ENCODE measurements around the gene SENP5. TPM values are rescaled to one million over a fixed set of nuclear protein-coding genes. Genes with fewer than 3 reads are reported as not detected.
"Not testable (repeated sequence)": the region's sequence is repeated elsewhere in the genome, so short reads cannot be mapped to it uniquely, and the experiment has no call there.

SENP5 gene
- polyA plus RNA-seq, 6 donors from 2014 or later = 4.3 to 15.4 (median 13.4) TPM

GRCh38 chr3:196938124-196938523, 70.4 kb downstream of the SENP5 start:
- ATAC-seq (ENCODE audit: low read depth in 2 of 2) (no peak), DNase-seq (no peak)
- Mint-ChIP-seq H3K9me3 (peaks cover 0 to 1% (median 0%) of the 10 kb centered on the region in 7 donors), H3K4me3 (peak overlapping the region in 2 of 8 donors; percentile 15 to 29), H3K27ac (no peak overlapping the region), H3K4me1 (peaks cover 21 to 39% (median 30%) of the 10 kb centered on the region in 3 donors), H3K27me3 (no peaks in the 10 kb centered on the region), H3K36me3 (peaks cover 0 to 27% of the 10 kb centered on the region in 2 donors)

GRCh38 chr3:196938576-196938975, 70.9 kb downstream of the SENP5 start:
- Mint-ChIP-seq H3K27ac (peak overlapping the region in 1 of 6 donors; percentile 98), H3K9me3 (peaks cover 0 to 1% (median 0%) of the 10 kb centered on the region in 7 donors), H3K27me3 (no peaks in the 10 kb centered on the region), H3K4me1 (peaks cover 26 to 43% (median 34%) of the 10 kb centered on the region in 3 donors), H3K4me3 (no peak overlapping the region), H3K36me3 (peaks cover 0 to 27% of the 10 kb centered on the region in 2 donors)
- DNase-seq (no peak), ATAC-seq (ENCODE audit: low read depth in 2 of 2) (no peak)

GRCh38 chr3:196941729-196942225, 74.1 kb downstream of the SENP5 start:
- ATAC-seq (ENCODE audit: low read depth in 2 of 2) (peak; percentile 34 to 39), DNase-seq (peak; percentile 53)
- Mint-ChIP-seq H3K27me3 (no peaks in the 10 kb centered on the region), H3K9me3 (peaks cover 0 to 1% (median 0%) of the 10 kb centered on the region in 7 donors), H3K4me1 (peaks cover 40 to 61% (median 54%) of the 10 kb centered on the region in 3 donors), H3K27ac (peak overlapping the region; percentile 96 to 99 (median 98)), H3K4me3 (peak overlapping the region; percentile 94 to 100 (median 98)), H3K36me3 (peaks cover 0 to 12% of the 10 kb centered on the region in 2 donors)

GRCh38 chr3:196942226-196942914, 74.7 kb downstream of the SENP5 start, which contains the start of gene NCBP2:
Gene NCBP2, minus strand, starts transcription at chr3:196942528. Its CDS starts 25 bp downstream, at chr3:196942503.
- peaks cover 0 to 7% of the 10 kb centered on the region in 2 donors for H3K36me3 Mint-ChIP-seq
- peak; percentile 90 to 91 for ATAC-seq (ENCODE audit: low read depth in 2 of 2)
- peaks cover 40 to 61% (median 54%) of the 10 kb centered on the region in 3 donors for H3K4me1 Mint-ChIP-seq

GRCh38 chr3:196942915-196943277, 75.2 kb downstream of the SENP5 start:
- H3K4me3 Mint-ChIP-seq = peak overlapping the region; percentile 94 to 100 (median 98)
- H3K27ac Mint-ChIP-seq = peak overlapping the region; percentile 59 to 98 (median 84)
- no peak for DNase-seq
- H3K27me3 Mint-ChIP-seq = no peaks in the 10 kb centered on the region
- peaks cover 0 to 1% (median 0%) of the 10 kb centered on the region in 7 donors for H3K9me3 Mint-ChIP-seq
- H3K36me3 Mint-ChIP-seq = peaks cover 0 to 4% of the 10 kb centered on the region in 2 donors
- ATAC-seq (ENCODE audit: low read depth in 2 of 2) = no peak
- peaks cover 40 to 61% (median 54%) of the 10 kb centered on the region in 3 donors for H3K4me1 Mint-ChIP-seq

More at GRCh38 chr3:196942226-196942914, 74.7 kb downstream of the SENP5 start, which contains the start of gene NCBP2:
- DNase-seq = peak; percentile 99
- H3K27ac Mint-ChIP-seq = peak within 1 kb of the TSS; percentile 96 to 99 (median 98)
- H3K9me3 Mint-ChIP-seq = peaks cover 0 to 1% (median 0%) of the 10 kb centered on the region in 7 donors
- peak within 1 kb of the TSS; percentile 94 to 100 (median 98) for H3K4me3 Mint-ChIP-seq
- H3K27me3 Mint-ChIP-seq = no peaks in the 10 kb centered on the region

- Mint-ChIP-seq H3K27ac (peak overlapping the region in 4 of 6 donors; percentile 69 to 86 (median 80)), H3K4me3 (peak overlapping the region in 7 of 8 donors; percentile 52 to 100 (median 81)), H3K4me1 (peaks cover 40 to 60% (median 54%) of the 10 kb centered on the region in 3 donors)
- not testable (repeated sequence) for ATAC-seq (ENCODE audit: low read depth in 2 of 2); H3K27me3 Mint-ChIP-seq; DNase-seq; H3K36me3 Mint-ChIP-seq; H3K9me3 Mint-ChIP-seq
Observed at GRCh38 chr3:196944037-196944790, 76.5 kb downstream of the SENP5 start.

- Mint-ChIP-seq H3K9me3 (peaks cover 0 to 1% (median 0%) of the 10 kb centered on the region in 7 donors), H3K36me3 (no peaks in the 10 kb centered on the region), H3K4me1 (peaks cover 21 to 29% (median 27%) of the 10 kb centered on the region in 3 donors), H3K27me3 (no peaks in the 10 kb centered on the region), H3K27ac (peak overlapping the region in 1 of 6 donors; percentile 47), H3K4me3 (peak overlapping the region in 1 of 8 donors; percentile 70)
- ATAC-seq (ENCODE audit: low read depth in 2 of 2) = no peak
- DNase-seq = no peak
Observed at GRCh38 chr3:196947136-196947859, 79.6 kb downstream of the SENP5 start.

- Mint-ChIP-seq H3K36me3 (no peaks in the 10 kb centered on the region), H3K27ac (no peak overlapping the region), H3K27me3 (no peaks in the 10 kb centered on the region), H3K9me3 (no peaks in the 10 kb centered on the region), H3K4me3 (no peak overlapping the region), H3K4me1 (peaks cover 21 to 26% (median 26%) of the 10 kb centered on the region in 3 donors)
- ATAC-seq (ENCODE audit: low read depth in 2 of 2) (no peak), DNase-seq (no peak)
Observed at GRCh38 chr3:196947860-196948441, 80.2 kb downstream of the SENP5 start.

- no peaks in the 10 kb centered on the region for H3K9me3 Mint-ChIP-seq
- ATAC-seq (ENCODE audit: low read depth in 2 of 2) = no peak
- H3K4me3 Mint-ChIP-seq = no peak overlapping the region
- H3K27me3 Mint-ChIP-seq = no peaks in the 10 kb centered on the region
- H3K4me1 Mint-ChIP-seq = peaks cover 14 to 19% (median 18%) of the 10 kb centered on the region in 3 donors
- H3K27ac Mint-ChIP-seq = no peak overlapping the region
- H3K36me3 Mint-ChIP-seq = no peaks in the 10 kb centered on the region
- no peak for DNase-seq
Observed at GRCh38 chr3:196948442-196949284, 80.9 kb downstream of the SENP5 start.

GRCh38 chr3:196949285-196949619, 81.5 kb downstream of the SENP5 start:
- Mint-ChIP-seq H3K36me3 (no peaks in the 10 kb centered on the region), H3K4me3 (no peak overlapping the region), H3K4me1 (peaks cover 11 to 13% (median 13%) of the 10 kb centered on the region in 3 donors), H3K27me3 (no peaks in the 10 kb centered on the region), H3K27ac (peak overlapping the region in 1 of 6 donors; percentile 84), H3K9me3 (no peaks in the 10 kb centered on the region)
- DNase-seq = no peak
- ATAC-seq (ENCODE audit: low read depth in 2 of 2) = no peak

GRCh38 chr3:196949750-196950149, 82.0 kb downstream of the SENP5 start:
- Mint-ChIP-seq H3K9me3 (no peaks in the 10 kb centered on the region), H3K27me3 (no peaks in the 10 kb centered on the region), H3K27ac (peak overlapping the region in 1 of 6 donors; percentile 84), H3K36me3 (no peaks in the 10 kb centered on the region), H3K4me1 (peaks cover 6 to 8% (median 8%) of the 10 kb centered on the region in 3 donors), H3K4me3 (no peak overlapping the region)
- no peak for ATAC-seq (ENCODE audit: low read depth in 2 of 2)
- no peak for DNase-seq

- peaks cover 4 to 5% (median 4%) of the 10 kb centered on the region in 3 donors for H3K4me1 Mint-ChIP-seq
- H3K36me3 Mint-ChIP-seq = no peaks in the 10 kb centered on the region
- peaks cover 0 to 2% (median 0%) of the 10 kb centered on the region in 7 donors for H3K9me3 Mint-ChIP-seq
- no peak overlapping the region for H3K27ac Mint-ChIP-seq
- no peak for DNase-seq
- no peak overlapping the region for H3K4me3 Mint-ChIP-seq
- H3K27me3 Mint-ChIP-seq = no peaks in the 10 kb centered on the region
- no peak for ATAC-seq (ENCODE audit: low read depth in 2 of 2)
Observed at GRCh38 chr3:196951371-196951770, 83.7 kb downstream of the SENP5 start.

Data from naive B cell (primary cell).